B cell (primary cell): ENCODE data around the gene MAL. TPM values are rescaled to one million over a fixed set of nuclear protein-coding genes. Genes with fewer than 3 reads are reported as not detected.

Experiments used
- ATAC-seq: fragments of 200-7000 bp; cut with Tn5 transposase; one replicate; pipeline ENCODE4 v1.10.0; 2021; ENCODE audit warnings: low read depth, mild to moderate bottlenecking, moderate number of reproducible peaks, moderate library complexity
- CTCF ChIA-PET: fragments of 350-600 bp; sonication (Branson Sonifier 250); formaldehyde crosslinking; loops from one replicate; lab custom pipeline; 2021; ENCODE audit warnings: antibody characterized with exemption, inconsistent platforms; lab: Charles Lee
- POLR2A ChIA-PET: fragments of 350-600 bp; sonication (Branson Sonifier 250); formaldehyde crosslinking; loops from one replicate; lab custom pipeline; 2021; ENCODE audit warnings: antibody characterized with exemption; lab: Charles Lee
- DNase-seq: peaks from one replicate; pipeline ENCODE4 v3.0.0; 2013
- H2AFZ ChIP-seq: 2 replicates; pipeline ENCODE4 v1.6.1; 2012; ENCODE audit warnings: mild to moderate bottlenecking, low read depth, low read length; ENCODE audit not compliant: insufficient read depth, poor library complexity, severe bottlenecking
- H3K27ac ChIP-seq, 2 donors: 1 replicate in 1 of 2; 2 replicates in 1 of 2; pipeline ENCODE4 v1.5.1; 2012 to 2013; ENCODE audit warnings: low read length in 2 of 2, mild to moderate bottlenecking in 2 of 2, moderate library complexity in 1 of 2
- H3K27me3 ChIP-seq, 4 experiments: fragments of 200-600 bp in 1 of 4; sonication (generic) in 1 of 4; replicated peaks in 1 of 4; 1 replicate in 2 of 4; 2 replicates in 2 of 4; pipeline versions ENCODE4 v1.6.1 to v1.7.0; 2013 to 2016; ENCODE audit warnings: low read length in 3 of 4, mild to moderate bottlenecking in 2 of 4, mixed read lengths in 1 of 4, moderate library complexity in 1 of 4; ENCODE audit not compliant: insufficient read depth in 4 of 4, control insufficient read depth in 3 of 4; ENCODE audit errors: control extremely low read depth in 1 of 4
- H3K36me3 ChIP-seq, 2 experiments: replicated peaks in 1 of 2; 1 replicate in 1 of 2; 2 replicates in 1 of 2; pipeline versions ENCODE4 v1.6.1 to v1.7.1; 2013; ENCODE audit warnings: low read length in 1 of 2; ENCODE audit not compliant: insufficient read depth in 2 of 2, control insufficient read depth in 1 of 2; ENCODE audit errors: control extremely low read depth in 1 of 2, extremely low read depth in 1 of 2
- H3K4me1 ChIP-seq, 2 donors: fragments of 200-600 bp in 1 of 2; sonication (generic) in 1 of 2; 1 replicate in 1 of 2; 2 replicates in 1 of 2; pipeline versions ENCODE4 v1.5.1 to v1.6.1; 2013 to 2017; ENCODE audit warnings: low read length in 2 of 2; ENCODE audit not compliant: control insufficient read depth in 2 of 2, insufficient read depth in 2 of 2
- H3K4me2 ChIP-seq: replicated peaks from 2 replicates; pipeline ENCODE3; 2012; ENCODE audit warnings: mild to moderate bottlenecking, low read depth, low read length; ENCODE audit not compliant: poor library complexity, severe bottlenecking
- H3K4me3 ChIP-seq, 5 experiments: fragments of 200-600 bp in 1 of 5; sonication (generic) in 1 of 5; 1 replicate in 3 of 5; 2 replicates in 2 of 5; pipeline versions ENCODE4 v1.5.1 to v1.7.0; 2011 to 2016; ENCODE audit warnings: low read length in 4 of 5, mild to moderate bottlenecking in 4 of 5, low read depth in 2 of 5, control low read depth in 1 of 5, moderate library complexity in 1 of 5; ENCODE audit not compliant: insufficient read depth in 1 of 5; ENCODE audit errors: control extremely low read depth in 1 of 5, extremely low read depth in 1 of 5
- H3K79me2 ChIP-seq: fragments of 200-600 bp; sonication (generic); one replicate; pipeline ENCODE4 v1.6.0; 2016; ENCODE audit warnings: low read length; ENCODE audit not compliant: control insufficient read depth, insufficient read depth
- H3K9ac ChIP-seq: fragments of 200-600 bp; sonication (generic); 2 replicates; pipeline ENCODE4 v1.6.1; 2017; ENCODE audit warnings: mild to moderate bottlenecking, low read length, moderate library complexity
- H3K9me3 ChIP-seq, 3 donors: one replicate each; pipeline versions ENCODE4 v1.6.1 to v1.7.1; 2013; ENCODE audit warnings: low read length in 2 of 3; ENCODE audit not compliant: control insufficient read depth in 2 of 3, insufficient read depth in 1 of 3; ENCODE audit errors: control extremely low read depth in 1 of 3
- H4K20me1 ChIP-seq: 2 replicates; pipeline ENCODE4 v1.6.0; 2012; ENCODE audit warnings: mild to moderate bottlenecking, low read length; ENCODE audit not compliant: insufficient read depth, control insufficient read depth, poor library complexity, severe bottlenecking
- H3K27ac Mint-ChIP-seq: one replicate; pipeline ENCODE4 v1.8.0; 2021; ENCODE audit warnings: mixed read lengths
- H3K27me3 Mint-ChIP-seq: one replicate; pipeline ENCODE4 v1.8.0; 2021; ENCODE audit warnings: mixed read lengths
- H3K4me1 Mint-ChIP-seq: one replicate; pipeline ENCODE4 v1.8.0; 2021; ENCODE audit warnings: mixed read lengths
- H3K4me3 Mint-ChIP-seq: one replicate; pipeline ENCODE4 v1.8.0; 2021; ENCODE audit warnings: mixed read lengths
- H3K9me3 Mint-ChIP-seq: one replicate; pipeline ENCODE4 v1.8.0; 2022; ENCODE audit warnings: mixed read lengths; ENCODE audit not compliant: insufficient read depth
- EZH2 ChIP-seq: IDR thresholded peaks from 2 replicates; pipeline ENCODE4 v1.6.1; 2012; ENCODE audit warnings: borderline replicate concordance, low read depth, mild to moderate bottlenecking, moderate library complexity, low read length; ENCODE audit not compliant: insufficient read depth, poor library complexity, severe bottlenecking
- WGBS: methylation state at CpG from one replicate; pipeline ENCODE4 v1.1.5; 2013; ENCODE audit warnings: missing lambda C conversion rate; ENCODE audit not compliant: insufficient coverage; 5-methylcytosine and 5-hydroxymethylcytosine counted together
- intact Hi-C: fragments of 100-400 bp; cut with micrococcal nuclease; formaldehyde crosslinking; loops from one replicate; pipeline ENCODE4 v1.10.0; 2022
- polyA plus RNA-seq: library from polyadenylated mRNA; depleted of rRNA; stranded (reverse); fragments of >200 nt; gene quantifications from 2 replicates; pipeline ENCODE4 v1.2.3, GENCODE V29; 2012
- total RNA-seq, 2 donors: library from RNA; stranded (reverse); fragments of 120-200 nt in 1 of 2; gene quantifications; 1 replicate in 1 of 2; 2 replicates in 1 of 2; pipeline versions ENCODE4 v1.2.3 to v1.2.4, GENCODE V29; 2013 to 2022
- TF ChIP-seq, protein P1 (sequence below): fragments of 200-600 bp; IDR thresholded peaks from one replicate; pipeline ENCODE4 v1.8.0; 2022; ENCODE audit warnings: antibody characterized with exemption, mild to moderate bottlenecking

The MAL gene
- total and polyA plus RNA-seq, 2 donors (not counting 1 experiment from before 2014, with no cell fraction given), result 0.74 to 3.0 TPM

DNA sequence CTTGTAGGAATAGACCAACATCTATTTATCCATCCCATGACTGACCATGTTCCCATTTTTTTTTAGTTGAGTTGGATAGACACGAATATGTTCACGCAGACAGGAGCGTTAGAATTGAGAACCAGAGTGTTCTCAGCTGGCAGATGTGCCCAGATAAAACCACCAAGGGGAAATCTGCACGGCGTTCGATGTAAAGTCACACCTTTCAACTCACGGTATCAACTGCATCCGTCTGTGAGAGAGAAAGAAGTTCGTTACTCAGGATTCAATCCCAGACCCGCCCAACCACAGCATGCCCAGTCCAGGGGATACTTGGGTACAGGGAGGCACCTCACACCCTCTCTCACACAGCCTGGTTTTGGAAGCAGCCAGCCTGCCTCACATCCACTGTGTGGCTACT, 26.1 kb downstream of the MAL start:
- ATAC-seq, result no peak
- H3K4me1 Mint-ChIP-seq, result no peaks in the 10 kb centered on the region

DNA sequence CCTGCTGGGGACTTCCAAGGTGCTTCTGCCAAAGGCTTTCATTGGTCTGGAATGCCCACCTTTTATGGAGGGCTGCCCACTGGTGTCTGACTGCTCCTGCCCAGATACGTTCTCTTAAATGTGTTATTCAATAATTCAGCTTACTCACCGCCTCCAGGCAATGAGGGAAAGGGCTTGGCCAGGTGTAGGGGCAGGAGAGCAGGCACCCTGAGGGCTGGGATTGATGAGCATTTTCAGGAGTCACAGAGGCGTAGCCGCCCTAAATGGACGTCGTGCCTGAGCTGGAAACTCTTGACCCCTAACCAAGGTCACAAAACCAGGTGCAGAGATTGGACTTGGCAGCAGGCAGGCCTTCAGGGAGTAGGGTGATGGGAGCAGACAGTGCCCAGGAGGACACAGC, 26.8 kb downstream of the MAL start:
- H3K27ac Mint-ChIP-seq, result no peak overlapping the region
- TF ChIP-seq, protein P1, sequence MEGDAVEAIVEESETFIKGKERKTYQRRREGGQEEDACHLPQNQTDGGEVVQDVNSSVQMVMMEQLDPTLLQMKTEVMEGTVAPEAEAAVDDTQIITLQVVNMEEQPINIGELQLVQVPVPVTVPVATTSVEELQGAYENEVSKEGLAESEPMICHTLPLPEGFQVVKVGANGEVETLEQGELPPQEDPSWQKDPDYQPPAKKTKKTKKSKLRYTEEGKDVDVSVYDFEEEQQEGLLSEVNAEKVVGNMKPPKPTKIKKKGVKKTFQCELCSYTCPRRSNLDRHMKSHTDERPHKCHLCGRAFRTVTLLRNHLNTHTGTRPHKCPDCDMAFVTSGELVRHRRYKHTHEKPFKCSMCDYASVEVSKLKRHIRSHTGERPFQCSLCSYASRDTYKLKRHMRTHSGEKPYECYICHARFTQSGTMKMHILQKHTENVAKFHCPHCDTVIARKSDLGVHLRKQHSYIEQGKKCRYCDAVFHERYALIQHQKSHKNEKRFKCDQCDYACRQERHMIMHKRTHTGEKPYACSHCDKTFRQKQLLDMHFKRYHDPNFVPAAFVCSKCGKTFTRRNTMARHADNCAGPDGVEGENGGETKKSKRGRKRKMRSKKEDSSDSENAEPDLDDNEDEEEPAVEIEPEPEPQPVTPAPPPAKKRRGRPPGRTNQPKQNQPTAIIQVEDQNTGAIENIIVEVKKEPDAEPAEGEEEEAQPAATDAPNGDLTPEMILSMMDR, result no peak
- no peak for TF ChIP-seq EZH2
- no peak overlapping the region for H3K4me3 ChIP-seq
- ChIA-PET POLR2A (no interaction called here), CTCF (no interaction called here)
- 90% methylated on average over 6 of the region's 6 CpGs for WGBS
- no peaks in the 10 kb centered on the region for H3K9me3 ChIP-seq
- no peaks in the 10 kb centered on the region for H3K9me3 Mint-ChIP-seq
- ATAC-seq, result no peak
- H3K9ac ChIP-seq, result no peak overlapping the region
- H2AFZ ChIP-seq, result no peak overlapping the region
- H3K27me3 ChIP-seq, result peaks cover 0 to 3% (median 0%) of the 10 kb centered on the region in 4 experiments
- no peak overlapping the region for H3K4me2 ChIP-seq
- DNase-seq, result no peak
- intact Hi-C loops, result no loop called here
- H3K79me2 ChIP-seq, result no peaks in the 10 kb centered on the region
- H3K27me3 Mint-ChIP-seq, result peaks cover 4% of the 10 kb centered on the region
- no peak overlapping the region for H3K27ac ChIP-seq
- no peaks in the 10 kb centered on the region for H3K4me1 ChIP-seq
- H4K20me1 ChIP-seq, result no peaks in the 10 kb centered on the region
- H3K4me1 Mint-ChIP-seq, result no peaks in the 10 kb centered on the region
- no peak overlapping the region for H3K4me3 Mint-ChIP-seq
- H3K36me3 ChIP-seq, result no peaks in the 10 kb centered on the region

More for the DNA sequence above, 26.1 kb downstream of the MAL start:
- intact Hi-C loops, result no loop called here
- Histone ChIP-seq H2AFZ (no peak overlapping the region), H3K27me3 (peaks cover 0 to 3% (median 0%) of the 10 kb centered on the region in 4 experiments), H3K9ac (no peak overlapping the region), H3K27ac (no peak overlapping the region), H3K4me1 (no peaks in the 10 kb centered on the region), H3K4me2 (no peak overlapping the region), H3K36me3 (no peaks in the 10 kb centered on the region), H3K9me3 (no peaks in the 10 kb centered on the region), H3K79me2 (no peaks in the 10 kb centered on the region), H3K4me3 (no peak overlapping the region), H4K20me1 (no peaks in the 10 kb centered on the region)
- Mint-ChIP-seq H3K4me3 (no peak overlapping the region), H3K27ac (no peak overlapping the region), H3K9me3 (no peaks in the 10 kb centered on the region), H3K27me3 (peaks cover 4% of the 10 kb centered on the region)
- DNase-seq, result no peak
- 88% methylated on average over 7 of the region's 10 CpGs for WGBS
- POLR2A ChIA-PET, result no interaction called here
- CTCF ChIA-PET, result no interaction called here
- TF ChIP-seq, protein P1, result no peak
- no peak for TF ChIP-seq EZH2
